Parathyroid adenoma (tissue), 2 donors: ENCODE results near the gene OPCML.

Source experiments
- H2AFZ ChIP-seq: fragments of 300-600 bp; sonication (generic); one replicate; pipeline ENCODE4 v1.7.0; 2017; ENCODE audit warnings: antibody characterized with exemption, mild to moderate bottlenecking
- H3K27ac ChIP-seq: fragments of 300-600 bp; sonication (generic); one replicate; pipeline ENCODE4 v1.7.0; 2017
- H3K27me3 ChIP-seq: fragments of 300-600 bp; sonication (generic); one replicate; pipeline ENCODE4 v1.7.0; 2017; ENCODE audit warnings: low read length; ENCODE audit not compliant: control insufficient read depth, insufficient read depth
- H3K36me3 ChIP-seq: fragments of 300-600 bp; sonication (generic); one replicate; pipeline ENCODE4 v1.7.0; 2017; ENCODE audit warnings: low read length; ENCODE audit not compliant: control insufficient read depth, insufficient read depth
- H3K4me1 ChIP-seq: fragments of 300-600 bp; sonication (generic); one replicate; pipeline ENCODE4 v1.7.0; 2017; ENCODE audit warnings: control low read depth
- H3K4me2 ChIP-seq: fragments of 300-600 bp; sonication (generic); one replicate; pipeline ENCODE4 v1.7.0; 2017; ENCODE audit warnings: low read length
- H3K4me3 ChIP-seq: fragments of 300-600 bp; sonication (generic); one replicate; pipeline ENCODE4 v1.7.0; 2017; ENCODE audit warnings: low read depth, low read length
- H3K79me2 ChIP-seq: fragments of 300-600 bp; sonication (generic); one replicate; pipeline ENCODE4 v1.7.0; 2017; ENCODE audit warnings: control low read depth
- H3K9ac ChIP-seq: fragments of 300-600 bp; sonication (generic); one replicate; pipeline ENCODE4 v1.7.0; 2017; ENCODE audit warnings: mild to moderate bottlenecking
- H3K9me3 ChIP-seq: fragments of 300-600 bp; sonication (generic); one replicate; pipeline ENCODE4 v1.7.0; 2017; ENCODE audit warnings: low read length; ENCODE audit not compliant: control insufficient read depth
- CTCF ChIP-seq: fragments of 300-600 bp; sonication (generic); IDR thresholded peaks from one replicate; pipeline ENCODE4 v1.7.0; 2017; ENCODE audit warnings: antibody characterized with exemption, mild to moderate bottlenecking
- donor health status: primary hyperparathyroidism.

Gene OPCML

GRCh38 chr11:133418218-133418617 lies 114.1 kb downstream of the OPCML start:
- H3K4me2 ChIP-seq: no peak overlapping the region
- no peak overlapping the region for H2AFZ ChIP-seq
- no peak overlapping the region for H3K4me3 ChIP-seq
- no peaks in the 10 kb centered on the region for H3K9me3 ChIP-seq
- H3K27me3 ChIP-seq: no peaks in the 10 kb centered on the region
- H3K27ac ChIP-seq: no peak overlapping the region
- H3K79me2 ChIP-seq: no peaks in the 10 kb centered on the region
- TF ChIP-seq CTCF: no peak
- H3K9ac ChIP-seq: no peak overlapping the region
- no peaks in the 10 kb centered on the region for H3K4me1 ChIP-seq
- no peaks in the 10 kb centered on the region for H3K36me3 ChIP-seq

- H3K9ac ChIP-seq: no peak overlapping the region
- H3K9me3 ChIP-seq: no peaks in the 10 kb centered on the region
- H3K4me1 ChIP-seq: no peaks in the 10 kb centered on the region
- H3K36me3 ChIP-seq: no peaks in the 10 kb centered on the region
- H3K79me2 ChIP-seq: no peaks in the 10 kb centered on the region
- no peak for TF ChIP-seq CTCF
- H3K4me3 ChIP-seq: no peak overlapping the region
- H3K27ac ChIP-seq: no peak overlapping the region
- no peaks in the 10 kb centered on the region for H3K27me3 ChIP-seq
- no peak overlapping the region for H2AFZ ChIP-seq
- H3K4me2 ChIP-seq: no peak overlapping the region
These were observed 117.8 kb downstream of the OPCML start for GRCh38 chr11:133414506-133414905.

- H3K27me3 ChIP-seq: no peaks in the 10 kb centered on the region
- H3K79me2 ChIP-seq: no peaks in the 10 kb centered on the region
- no peak for TF ChIP-seq CTCF
- H2AFZ ChIP-seq: no peak overlapping the region
- H3K36me3 ChIP-seq: no peaks in the 10 kb centered on the region
- H3K9me3 ChIP-seq: no peaks in the 10 kb centered on the region
- no peak overlapping the region for H3K4me3 ChIP-seq
- H3K9ac ChIP-seq: no peak overlapping the region
- no peak overlapping the region for H3K4me2 ChIP-seq
- H3K27ac ChIP-seq: no peak overlapping the region
- H3K4me1 ChIP-seq: no peaks in the 10 kb centered on the region
These were observed 118.6 kb downstream of the OPCML start for GRCh38 chr11:133413703-133414102.

- Histone ChIP-seq H2AFZ (no peak overlapping the region), H3K9me3 (no peaks in the 10 kb centered on the region), H3K9ac (no peak overlapping the region), H3K79me2 (no peaks in the 10 kb centered on the region), H3K36me3 (no peaks in the 10 kb centered on the region), H3K27me3 (no peaks in the 10 kb centered on the region), H3K4me3 (no peak overlapping the region), H3K4me2 (no peak overlapping the region), H3K27ac (no peak overlapping the region), H3K4me1 (no peaks in the 10 kb centered on the region)
- no peak for TF ChIP-seq CTCF
These were observed 122.5 kb downstream of the OPCML start for GRCh38 chr11:133409799-133410198.

- Histone ChIP-seq H3K4me1 (no peaks in the 10 kb centered on the region), H3K9ac (no peak overlapping the region), H3K27me3 (no peaks in the 10 kb centered on the region), H3K36me3 (no peaks in the 10 kb centered on the region), H3K27ac (no peak overlapping the region), H3K79me2 (no peaks in the 10 kb centered on the region), H3K9me3 (no peaks in the 10 kb centered on the region), H3K4me2 (no peak overlapping the region), H3K4me3 (no peak overlapping the region), H2AFZ (no peak overlapping the region)
- TF ChIP-seq CTCF: no peak
These were observed 123.4 kb downstream of the OPCML start for GRCh38 chr11:133408936-133409335.
